HEK293T (cell line): ENCODE data around the gene DOCK10.

Experiments
- CTCF ChIA-PET: fragments of 350-600 bp; formaldehyde crosslinking; extraction: SDS; loops from one replicate; lab custom pipeline; 2021; ENCODE audit warnings: antibody characterized with exemption, inconsistent platforms; lab: Yijun Ruan, JAX
- POLR2A ChIA-PET: fragments of 350-600 bp; formaldehyde crosslinking; extraction: SDS; loops from one replicate; lab custom pipeline; 2020; ENCODE audit warnings: antibody characterized with exemption, inconsistent platforms; lab: Yijun Ruan, JAX
- DNase-seq: peaks from one replicate; pipeline ENCODE4 v3.0.0; 2012; ENCODE audit warnings: mixed read lengths; ENCODE audit errors: extremely low spot score
- ARNT ChIP-seq: fragments of 450-650 bp; IDR thresholded peaks from 2 replicates; pipeline ENCODE4 v1.6.1; 2017; ENCODE audit warnings: mild to moderate bottlenecking
- BHLHE40 ChIP-seq: fragments of 450-650 bp; IDR thresholded peaks from 2 replicates; pipeline ENCODE4 v1.6.1; 2016; ENCODE audit warnings: mild to moderate bottlenecking, moderate library complexity, borderline replicate concordance
- CTBP1 ChIP-seq: fragments of 450-650 bp; IDR thresholded peaks from 2 replicates; pipeline ENCODE4 v1.6.1; 2016; ENCODE audit warnings: borderline replicate concordance
- ELF4 ChIP-seq: fragments of 450-650 bp; IDR thresholded peaks from 2 replicates; pipeline ENCODE4 v1.6.1; 2017; ENCODE audit warnings: antibody characterized with exemption
- FOXA1 ChIP-seq: fragments of 450-650 bp; IDR thresholded peaks from 2 replicates; pipeline ENCODE4 v1.6.1; 2016; ENCODE audit warnings: mild to moderate bottlenecking
- FOXK2 ChIP-seq: fragments of 450-650 bp; IDR thresholded peaks from 2 replicates; pipeline ENCODE4 v1.6.1; 2016; ENCODE audit warnings: mild to moderate bottlenecking
- FOXM1 ChIP-seq: fragments of 450-650 bp; IDR thresholded peaks from 2 replicates; pipeline ENCODE4 v1.6.1; 2017; ENCODE audit warnings: mild to moderate bottlenecking, borderline replicate concordance
- HDGF ChIP-seq: fragments of 450-650 bp; IDR thresholded peaks from 2 replicates; pipeline ENCODE4 v1.6.1; 2017; ENCODE audit warnings: antibody characterized with exemption, borderline replicate concordance
- L3MBTL2 ChIP-seq: fragments of 450-650 bp; conservative IDR thresholded peaks from 2 replicates; pipeline ENCODE4 v1.6.1; 2016; ENCODE audit warnings: mild to moderate bottlenecking
- LEF1 ChIP-seq: fragments of 450-650 bp; IDR thresholded peaks from 2 replicates; pipeline ENCODE4 v1.6.1; 2017; ENCODE audit warnings: mild to moderate bottlenecking, borderline replicate concordance
- NFRKB ChIP-seq: fragments of 450-650 bp; IDR thresholded peaks from 2 replicates; pipeline ENCODE4 v1.6.1; 2016; ENCODE audit warnings: mild to moderate bottlenecking, moderate library complexity
- PKNOX1 ChIP-seq: fragments of 450-650 bp; IDR thresholded peaks from 2 replicates; pipeline ENCODE4 v1.6.1; 2016
- SP1 ChIP-seq: fragments of 450-650 bp; IDR thresholded peaks from 2 replicates; pipeline ENCODE4 v1.6.1; 2017
- SUZ12 ChIP-seq: fragments of 450-650 bp; IDR thresholded peaks from 2 replicates; pipeline ENCODE4 v1.6.1; 2016; ENCODE audit warnings: mild to moderate bottlenecking
- TARDBP ChIP-seq: fragments of 450-650 bp; IDR thresholded peaks from 2 replicates; pipeline ENCODE4 v1.6.1; 2016
- ZNF384 ChIP-seq: fragments of 450-650 bp; IDR thresholded peaks from 2 replicates; pipeline ENCODE4 v1.6.1; 2016

DOCK10 gene

DNA sequence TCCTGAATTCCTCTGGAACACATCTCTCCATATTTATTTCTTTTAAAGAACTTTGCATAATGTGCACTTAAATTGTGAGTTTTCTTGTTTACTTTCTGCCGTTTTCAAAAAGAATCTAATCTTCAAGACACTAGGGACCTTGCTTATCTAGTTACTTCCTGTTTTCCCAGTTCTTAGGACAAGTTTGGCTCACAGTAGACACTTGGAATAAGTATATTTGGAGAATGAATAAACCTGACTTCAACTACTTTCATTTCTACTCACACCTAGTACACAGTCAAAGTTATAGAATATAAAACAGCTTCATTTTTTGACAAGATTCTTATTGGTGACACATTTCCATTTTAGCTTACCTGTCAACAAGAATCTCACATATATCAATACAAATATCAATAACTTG is 170.5 kb downstream of the DOCK10 start:
- TF ChIP-seq ZNF384, result no peak
- TF ChIP-seq HDGF, result no peak
- TF ChIP-seq PKNOX1, result no peak
- TF ChIP-seq SUZ12, result no peak
- TF ChIP-seq FOXA1, result no peak
- TF ChIP-seq CTBP1, result no peak
- TF ChIP-seq LEF1, result no peak
- DNase-seq, result no peak
- ChIA-PET POLR2A (no interaction called here), CTCF (no interaction called here)

DNA sequence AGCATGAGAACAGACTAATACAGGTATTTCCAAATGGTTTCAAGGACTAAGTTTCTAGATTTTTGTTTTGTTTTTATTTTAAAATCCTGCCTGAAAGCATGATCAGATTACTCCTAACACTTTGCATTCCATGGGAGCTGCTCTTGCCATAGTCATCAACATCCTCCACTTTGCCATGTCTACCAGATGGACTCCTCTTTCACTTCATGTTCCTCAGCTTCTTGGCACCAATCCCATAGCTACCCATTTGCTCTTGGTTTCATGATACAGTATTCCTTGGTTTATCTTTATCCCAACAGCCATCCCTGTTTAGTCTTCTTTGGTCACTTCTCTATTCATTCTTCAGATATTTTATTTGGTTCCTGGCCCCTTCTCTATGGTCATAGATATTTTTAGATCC is 171.9 kb downstream of the DOCK10 start:
- ChIA-PET POLR2A (no interaction called here), CTCF (no interaction called here)
- no peak for TF ChIP-seq SP1
- no peak for TF ChIP-seq HDGF
- TF ChIP-seq NFRKB, result no peak
- TF ChIP-seq FOXA1, result no peak
- no peak for TF ChIP-seq ARNT
- TF ChIP-seq FOXM1, result no peak
- TF ChIP-seq SUZ12, result no peak
- no peak for TF ChIP-seq ELF4
- no peak for TF ChIP-seq ZNF384
- no peak for TF ChIP-seq CTBP1
- no peak for TF ChIP-seq PKNOX1
- no peak for TF ChIP-seq TARDBP
- TF ChIP-seq LEF1, result no peak
- TF ChIP-seq L3MBTL2, result no peak
- TF ChIP-seq BHLHE40, result no peak
- no peak for TF ChIP-seq FOXK2
- no peak for DNase-seq

DNA sequence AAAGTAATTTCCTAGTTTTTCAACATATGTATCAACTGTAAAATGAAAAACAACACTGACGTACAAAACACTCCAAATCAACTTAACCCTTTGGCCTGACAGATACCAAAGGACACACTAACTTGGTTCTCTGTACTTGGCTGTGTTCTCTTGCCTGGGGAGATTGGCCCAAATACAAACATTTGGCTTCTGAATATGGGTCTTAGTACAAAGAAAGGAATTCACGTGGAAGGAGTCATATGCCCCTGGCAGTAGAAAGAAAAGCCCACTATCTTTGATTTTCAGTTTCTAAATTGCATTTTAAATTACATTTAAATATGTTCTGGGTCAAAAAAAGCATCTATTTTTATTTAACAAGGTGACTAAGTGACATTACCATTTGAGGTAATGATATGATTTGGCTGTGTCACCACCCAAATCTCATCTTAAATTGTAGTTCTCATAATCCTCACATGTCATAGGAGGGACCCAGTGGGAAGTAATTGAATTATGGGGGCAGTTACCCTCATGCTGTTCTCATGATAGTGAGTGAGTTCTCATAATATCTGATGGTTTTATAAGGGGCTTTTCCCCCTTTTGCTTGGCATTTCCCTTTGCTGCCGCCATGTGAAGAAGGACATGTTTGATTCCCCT is 172.6 kb downstream of the DOCK10 start:
- no peak for TF ChIP-seq ARNT
- TF ChIP-seq NFRKB, result no peak
- no peak for TF ChIP-seq CTBP1
- no peak for TF ChIP-seq SP1
- no peak for TF ChIP-seq L3MBTL2
- no peak for TF ChIP-seq BHLHE40
- ChIA-PET POLR2A (no interaction called here), CTCF (no interaction called here)
- DNase-seq, result no peak

- CTCF ChIA-PET, result no interaction called here
- POLR2A ChIA-PET, result no interaction called here
- no peak for DNase-seq
- TF ChIP-seq ELF4, result no peak
- TF ChIP-seq FOXA1, result no peak
Observed at GRCh38 chr2:224865016-224865415, 177.3 kb downstream of the DOCK10 start.

DNA sequence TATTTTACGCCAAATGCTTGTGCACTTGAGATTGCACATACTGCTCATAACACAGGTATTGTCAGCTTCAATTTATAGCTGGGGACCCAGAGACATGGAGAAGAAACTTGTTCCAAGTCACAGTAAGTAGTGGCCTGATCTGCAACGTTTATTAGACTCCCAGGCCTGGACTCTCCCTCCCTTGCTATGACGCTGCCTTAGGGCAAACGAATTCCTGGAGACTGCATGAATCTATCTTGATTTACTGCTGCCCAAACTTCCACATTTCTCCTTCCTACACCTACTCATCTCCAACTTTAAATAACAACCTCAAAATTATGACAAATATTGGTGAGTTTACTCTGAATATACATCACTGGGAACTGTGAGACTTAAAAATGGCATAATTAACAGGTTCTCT is 181.0 kb downstream of the DOCK10 start:
- no peak for DNase-seq
- CTCF ChIA-PET, result no interaction called here
- TF ChIP-seq FOXM1 (no peak), ZNF384 (no peak), PKNOX1 (no peak), SP1 (no peak), L3MBTL2 (no peak), NFRKB (no peak), CTBP1 (no peak), ELF4 (no peak), BHLHE40 (no peak), SUZ12 (no peak), HDGF (no peak), ARNT (no peak), FOXK2 (no peak), LEF1 (no peak), TARDBP (no peak), FOXA1 (no peak)
- POLR2A ChIA-PET, result no interaction called here

GRCh38 chr2:224860786-224861185 is 181.5 kb downstream of the DOCK10 start:
- TF ChIP-seq PKNOX1 (no peak), SUZ12 (no peak), FOXK2 (no peak), FOXA1 (no peak), NFRKB (no peak), TARDBP (no peak)
- no peak for DNase-seq
- POLR2A ChIA-PET, result no interaction called here
- CTCF ChIA-PET, result no interaction called here
